ENCODE data around the gene MRPS6. TPM values are rescaled to one million over a fixed set of nuclear protein-coding genes. Genes with fewer than 3 reads are reported as not detected.

MRPS6 gene
- total RNA-seq, 1 experiment from 2014 or later = 55.1 TPM

DNA sequence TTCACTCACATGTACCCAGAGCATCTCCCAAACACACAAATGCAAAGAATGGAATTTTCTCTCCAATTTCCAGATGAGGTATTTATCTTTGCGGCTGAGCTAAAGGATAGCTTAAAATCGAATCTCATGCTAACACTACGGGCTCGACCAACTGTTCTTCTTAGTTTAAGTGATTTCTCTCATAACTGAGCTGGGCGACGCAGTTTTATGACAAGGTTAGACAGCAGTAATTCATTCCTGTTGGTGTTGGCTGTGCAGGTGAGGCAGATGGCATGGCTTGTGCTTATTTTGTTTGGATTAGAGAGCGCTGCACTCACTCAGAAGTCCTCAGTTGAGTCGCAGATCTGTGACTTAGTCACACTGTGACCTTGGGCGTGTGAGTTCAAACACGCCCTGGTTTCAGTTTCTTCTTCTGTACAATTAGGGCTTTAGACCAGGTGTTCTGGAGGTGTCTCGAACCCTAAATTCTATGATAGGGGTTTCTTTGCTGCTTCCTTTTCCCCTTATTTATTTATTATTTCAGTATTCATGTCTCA is 41.5 kb upstream of the MRPS6 start (continued):
- TF ChIP-seq CBX3 (IDR thresholded peaks at IDR 0.05; ENCODE audit: low read depth) (no peak), RAD21 (IDR thresholded peaks at IDR 0.05; ENCODE audit: low read depth) (no peak), SRF (IDR thresholded peaks at IDR 0.05; ENCODE audit: low read depth) (no peak), POLR2A (IDR thresholded peaks at IDR 0.05; ENCODE audit: borderline replicate concordance, extremely low read depth, insufficient read depth, insufficient read length) (no peak), TCF7L2 (IDR thresholded peaks at IDR 0.05; ENCODE audit: borderline replicate concordance, extremely low read depth, insufficient read depth, insufficient read length) (no peak), YY1 (IDR thresholded peaks at IDR 0.05; ENCODE audit: extremely low read depth, insufficient replicate concordance, low read depth, low read length) (no peak), SIN3A (IDR thresholded peaks at IDR 0.05; ENCODE audit: low read depth) (no peak)
- TF ChIP-seq, protein P1, sequence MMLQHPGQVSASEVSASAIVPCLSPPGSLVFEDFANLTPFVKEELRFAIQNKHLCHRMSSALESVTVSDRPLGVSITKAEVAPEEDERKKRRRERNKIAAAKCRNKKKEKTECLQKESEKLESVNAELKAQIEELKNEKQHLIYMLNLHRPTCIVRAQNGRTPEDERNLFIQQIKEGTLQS (IDR thresholded peaks at IDR 0.05) = no peak

DNA sequence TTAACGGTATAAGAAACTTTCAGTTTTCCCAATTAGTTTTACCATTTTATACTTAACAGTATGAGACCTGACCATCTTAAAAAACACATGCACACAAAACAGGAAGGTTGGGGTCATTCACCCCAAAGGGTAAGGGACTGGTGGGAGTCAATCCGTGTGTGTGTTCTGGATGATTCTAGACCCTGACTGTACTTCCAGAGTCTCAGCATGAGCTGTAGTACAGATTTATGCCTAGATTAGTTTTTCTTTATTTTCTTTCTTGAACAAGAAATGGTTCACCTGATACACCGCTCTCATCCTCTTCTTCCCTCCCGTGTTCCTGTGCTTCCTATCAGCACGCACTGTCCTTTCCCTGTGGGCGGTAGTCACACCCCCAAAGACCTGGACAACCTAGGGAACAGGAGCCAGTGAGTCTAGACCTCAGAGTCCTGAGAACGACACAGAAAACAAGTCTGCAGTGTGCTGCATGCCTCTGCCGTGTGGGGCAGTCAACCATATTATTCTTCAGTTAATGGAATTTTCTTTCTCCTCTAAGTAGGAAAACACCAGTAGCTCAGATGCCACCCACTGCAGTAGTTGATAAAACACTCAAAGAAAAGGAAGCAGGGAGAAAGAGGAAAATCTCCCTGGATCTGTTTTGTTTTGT is 38.9 kb upstream of the MRPS6 start:
- Histone ChIP-seq H3K79me2 (ENCODE audit: insufficient read depth, low read length) (no peaks in the 10 kb centered on the region), H3K36me3 (ENCODE audit: control insufficient read depth in 1 of 2, insufficient read depth in 2 of 2, low read length in 2 of 2) (no peaks in the 10 kb centered on the region), H4K20me1 (ENCODE audit: insufficient read depth) (no peaks in the 10 kb centered on the region), H2AFZ (ENCODE audit: low read depth, low read length, poor library complexity, severe bottlenecking) (no peak overlapping the region), H3K9me3 (ENCODE audit: control insufficient read depth in 1 of 2, insufficient read depth in 1 of 2, low read depth in 1 of 2, low read length in 2 of 2) (no peaks in the 10 kb centered on the region), H3K4me3 (replicated peaks in 1 of 2; ENCODE audit: low read depth in 1 of 2, low read length in 2 of 2) (no peak overlapping the region), H3K9ac (ENCODE audit: low read length) (no peak overlapping the region), H3K9me2 (ENCODE audit: insufficient read depth) (no peaks in the 10 kb centered on the region), H3K27me3 (ENCODE audit: insufficient read depth, low read length) (no peaks in the 10 kb centered on the region), H3K27ac (ENCODE audit: low read depth, low read length) (no peak overlapping the region), H3K4me1 (ENCODE audit: control insufficient read depth in 1 of 2, insufficient read depth in 2 of 2, low read length in 2 of 2) (peaks cover 6 to 28% of the 10 kb centered on the region in 2 experiments; a peak in 3 of 4 replicates), H3K4me2 (ENCODE audit: low read length) (no peak overlapping the region)
- ChIA-PET CTCF (no interaction called here), POLR2A (no interaction called here), RAD21 (ENCODE audit: low non-redundant PET in 1 of 2, low total read pairs in 2 of 2, uncharacterized antibody in 2 of 2, unreplicated experiment in 2 of 2) (no interaction called here)
- ATAC-seq (no peak), DNase-seq (ENCODE audit: low read depth, low spot score) (no peak)
- intact Hi-C loops (cut with micrococcal nuclease) = no loop called here
- no peak for TF ChIP-seq SRF (IDR thresholded peaks at IDR 0.05; ENCODE audit: low read depth)
- TF ChIP-seq YY1 (IDR thresholded peaks at IDR 0.05; ENCODE audit: extremely low read depth, insufficient replicate concordance, low read depth, low read length) = no peak
- no peak for TF ChIP-seq POLR2AphosphoS5 (IDR thresholded peaks at IDR 0.05; ENCODE audit: low read depth, low read length)
- TF ChIP-seq, protein P2, sequence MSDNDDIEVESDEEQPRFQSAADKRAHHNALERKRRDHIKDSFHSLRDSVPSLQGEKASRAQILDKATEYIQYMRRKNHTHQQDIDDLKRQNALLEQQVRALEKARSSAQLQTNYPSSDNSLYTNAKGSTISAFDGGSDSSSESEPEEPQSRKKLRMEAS (IDR thresholded peaks at IDR 0.05) = no peak
- TF ChIP-seq JUND (IDR thresholded peaks at IDR 0.05) = no peak
- TF ChIP-seq, protein P3, sequence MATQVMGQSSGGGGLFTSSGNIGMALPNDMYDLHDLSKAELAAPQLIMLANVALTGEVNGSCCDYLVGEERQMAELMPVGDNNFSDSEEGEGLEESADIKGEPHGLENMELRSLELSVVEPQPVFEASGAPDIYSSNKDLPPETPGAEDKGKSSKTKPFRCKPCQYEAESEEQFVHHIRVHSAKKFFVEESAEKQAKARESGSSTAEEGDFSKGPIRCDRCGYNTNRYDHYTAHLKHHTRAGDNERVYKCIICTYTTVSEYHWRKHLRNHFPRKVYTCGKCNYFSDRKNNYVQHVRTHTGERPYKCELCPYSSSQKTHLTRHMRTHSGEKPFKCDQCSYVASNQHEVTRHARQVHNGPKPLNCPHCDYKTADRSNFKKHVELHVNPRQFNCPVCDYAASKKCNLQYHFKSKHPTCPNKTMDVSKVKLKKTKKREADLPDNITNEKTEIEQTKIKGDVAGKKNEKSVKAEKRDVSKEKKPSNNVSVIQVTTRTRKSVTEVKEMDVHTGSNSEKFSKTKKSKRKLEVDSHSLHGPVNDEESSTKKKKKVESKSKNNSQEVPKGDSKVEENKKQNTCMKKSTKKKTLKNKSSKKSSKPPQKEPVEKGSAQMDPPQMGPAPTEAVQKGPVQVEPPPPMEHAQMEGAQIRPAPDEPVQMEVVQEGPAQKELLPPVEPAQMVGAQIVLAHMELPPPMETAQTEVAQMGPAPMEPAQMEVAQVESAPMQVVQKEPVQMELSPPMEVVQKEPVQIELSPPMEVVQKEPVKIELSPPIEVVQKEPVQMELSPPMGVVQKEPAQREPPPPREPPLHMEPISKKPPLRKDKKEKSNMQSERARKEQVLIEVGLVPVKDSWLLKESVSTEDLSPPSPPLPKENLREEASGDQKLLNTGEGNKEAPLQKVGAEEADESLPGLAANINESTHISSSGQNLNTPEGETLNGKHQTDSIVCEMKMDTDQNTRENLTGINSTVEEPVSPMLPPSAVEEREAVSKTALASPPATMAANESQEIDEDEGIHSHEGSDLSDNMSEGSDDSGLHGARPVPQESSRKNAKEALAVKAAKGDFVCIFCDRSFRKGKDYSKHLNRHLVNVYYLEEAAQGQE (IDR thresholded peaks at IDR 0.05; ENCODE audit: low read depth) = no peak
- TF ChIP-seq FOSL1 (IDR thresholded peaks at IDR 0.05; ENCODE audit: low read depth) = no peak
- no peak for TF ChIP-seq EZH2phosphoT487 (IDR thresholded peaks at IDR 0.05; ENCODE audit: borderline replicate concordance)
- no peak for TF ChIP-seq SP1 (IDR thresholded peaks at IDR 0.05; ENCODE audit: low read depth)
- TF ChIP-seq EGR1 (IDR thresholded peaks at IDR 0.05; ENCODE audit: low read depth) = no peak
- TF ChIP-seq, protein P1 (IDR thresholded peaks at IDR 0.05) = no peak
- TF ChIP-seq ELF1 (IDR thresholded peaks at IDR 0.05; ENCODE audit: borderline replicate concordance, low read depth) = no peak
- no peak for TF ChIP-seq CBX3 (IDR thresholded peaks at IDR 0.05; ENCODE audit: low read depth)
- TF ChIP-seq EZH2 (IDR thresholded peaks at IDR 0.05) = no peak
- TF ChIP-seq ZNF274 (IDR thresholded peaks at IDR 0.05; ENCODE audit: low read depth, low read length) = no peak
- no peak for TF ChIP-seq SIN3A (IDR thresholded peaks at IDR 0.05; ENCODE audit: low read depth)
- TF ChIP-seq RAD21 (IDR thresholded peaks at IDR 0.05; ENCODE audit: low read depth) = no peak
- no peak for TF ChIP-seq ZFX (IDR thresholded peaks at IDR 0.05)
- no peak for TF ChIP-seq POLR2A (IDR thresholded peaks at IDR 0.05; ENCODE audit: borderline replicate concordance, extremely low read depth, insufficient read depth, insufficient read length)
- BruUV-seq (replicated peaks) = no TSS peak
